Endothelial cell (in vitro differentiated cells): ENCODE results near the gene NFIX. TPM values are rescaled to one million over a fixed set of nuclear protein-coding genes. Genes with fewer than 3 reads are reported as not detected.
A peak's percentile ranks its signal among the peaks of the same experiment; 100 is the strongest.

Experiments
- DNase-seq: peaks from one replicate; pipeline ENCODE4 v3.0.0; 2021; ENCODE audit warnings: low spot score
- H3K27ac Mint-ChIP-seq: one replicate; pipeline ENCODE4 v1.8.0; 2021; ENCODE audit warnings: mixed read lengths, inconsistent platforms; ENCODE audit not compliant: unreplicated experiment
- H3K27me3 Mint-ChIP-seq: one replicate; pipeline ENCODE4 v1.8.0; 2021; ENCODE audit warnings: mild to moderate bottlenecking, moderate library complexity, mixed read lengths, inconsistent platforms; ENCODE audit not compliant: unreplicated experiment
- H3K36me3 Mint-ChIP-seq: one replicate; pipeline ENCODE4 v1.8.0; 2021; ENCODE audit warnings: mild to moderate bottlenecking, low read depth, mixed read lengths, inconsistent platforms; ENCODE audit not compliant: unreplicated experiment
- H3K4me1 Mint-ChIP-seq: one replicate; pipeline ENCODE4 v1.8.0; 2021; ENCODE audit warnings: mild to moderate bottlenecking, mixed read lengths, inconsistent platforms; ENCODE audit not compliant: unreplicated experiment
- H3K4me3 Mint-ChIP-seq: one replicate; pipeline ENCODE4 v1.8.0; 2021; ENCODE audit warnings: mild to moderate bottlenecking, mixed read lengths, inconsistent platforms; ENCODE audit not compliant: unreplicated experiment
- H3K9me3 Mint-ChIP-seq: one replicate; pipeline ENCODE4 v1.8.0; 2021; ENCODE audit warnings: mixed read lengths, inconsistent platforms; ENCODE audit not compliant: unreplicated experiment
- total RNA-seq: library from RNA; stranded (reverse); fragmentation: NEBNext Ultra II Directional; extraction: Animal tissue kit (Norgen Biotek cat#: 25700); gene quantifications from one replicate; pipeline ENCODE4 v1.2.1, GENCODE V29; 2021; ENCODE audit not compliant: unreplicated experiment
- TF ChIP-seq, protein P1 (sequence below): fragments of 200-600 bp; sonication (generic); IDR thresholded peaks from one replicate; pipeline ENCODE4 v1.5.0; 2021; ENCODE audit warnings: antibody characterized with exemption; ENCODE audit not compliant: unreplicated experiment

NFIX gene
- total RNA-seq, 1 donor from 2014 or later, result 9.9 TPM

DNA sequence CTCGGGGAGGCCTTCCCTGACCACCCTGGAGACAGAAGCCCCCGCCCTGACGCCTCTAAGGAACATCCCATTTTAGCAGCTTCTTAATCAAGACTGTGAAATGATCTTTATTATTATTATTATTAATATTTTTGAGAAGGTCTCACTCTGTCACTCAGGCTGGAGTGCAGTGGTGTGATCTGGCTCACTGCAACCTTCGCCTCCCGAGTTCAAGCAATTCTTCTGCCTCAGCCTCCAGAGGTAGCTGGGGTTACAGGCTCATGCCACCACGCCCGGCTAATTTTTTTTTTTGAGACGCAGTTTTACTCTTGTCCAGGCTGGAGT, 29.5 kb upstream of the NFIX start:
- no peak for DNase-seq
- H3K27me3 Mint-ChIP-seq, result peaks cover 5% of the 10 kb centered on the region
- no peaks in the 10 kb centered on the region for H3K9me3 Mint-ChIP-seq
- H3K36me3 Mint-ChIP-seq, result peaks cover 3% of the 10 kb centered on the region
- peak overlapping the region; percentile 62 for H3K4me3 Mint-ChIP-seq
- H3K4me1 Mint-ChIP-seq, result peaks cover 3% of the 10 kb centered on the region
- TF ChIP-seq, protein P1, sequence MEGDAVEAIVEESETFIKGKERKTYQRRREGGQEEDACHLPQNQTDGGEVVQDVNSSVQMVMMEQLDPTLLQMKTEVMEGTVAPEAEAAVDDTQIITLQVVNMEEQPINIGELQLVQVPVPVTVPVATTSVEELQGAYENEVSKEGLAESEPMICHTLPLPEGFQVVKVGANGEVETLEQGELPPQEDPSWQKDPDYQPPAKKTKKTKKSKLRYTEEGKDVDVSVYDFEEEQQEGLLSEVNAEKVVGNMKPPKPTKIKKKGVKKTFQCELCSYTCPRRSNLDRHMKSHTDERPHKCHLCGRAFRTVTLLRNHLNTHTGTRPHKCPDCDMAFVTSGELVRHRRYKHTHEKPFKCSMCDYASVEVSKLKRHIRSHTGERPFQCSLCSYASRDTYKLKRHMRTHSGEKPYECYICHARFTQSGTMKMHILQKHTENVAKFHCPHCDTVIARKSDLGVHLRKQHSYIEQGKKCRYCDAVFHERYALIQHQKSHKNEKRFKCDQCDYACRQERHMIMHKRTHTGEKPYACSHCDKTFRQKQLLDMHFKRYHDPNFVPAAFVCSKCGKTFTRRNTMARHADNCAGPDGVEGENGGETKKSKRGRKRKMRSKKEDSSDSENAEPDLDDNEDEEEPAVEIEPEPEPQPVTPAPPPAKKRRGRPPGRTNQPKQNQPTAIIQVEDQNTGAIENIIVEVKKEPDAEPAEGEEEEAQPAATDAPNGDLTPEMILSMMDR, result no peak
- H3K27ac Mint-ChIP-seq, result no peak overlapping the region

DNA sequence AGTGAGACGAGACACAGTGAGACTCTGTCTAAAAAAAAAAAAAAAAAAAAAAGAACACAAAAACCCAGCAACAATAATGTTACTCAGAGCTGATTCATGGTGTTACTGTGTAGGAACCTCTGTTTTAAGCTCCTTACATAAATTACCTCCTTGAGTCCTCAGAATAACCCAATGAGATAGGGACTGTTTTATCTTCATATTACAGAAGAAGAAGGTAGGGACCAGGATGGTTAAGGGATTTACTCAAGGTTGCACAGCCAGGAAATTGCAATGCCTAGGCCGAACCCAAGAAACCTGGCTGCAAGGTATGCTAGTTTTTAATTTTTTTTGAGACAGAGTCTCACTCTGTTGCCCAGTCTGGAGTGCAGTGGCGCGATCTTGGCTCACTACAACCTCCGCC, 27.4 kb upstream of the NFIX start:
- peaks cover 3% of the 10 kb centered on the region for H3K36me3 Mint-ChIP-seq
- no peak for DNase-seq

DNA sequence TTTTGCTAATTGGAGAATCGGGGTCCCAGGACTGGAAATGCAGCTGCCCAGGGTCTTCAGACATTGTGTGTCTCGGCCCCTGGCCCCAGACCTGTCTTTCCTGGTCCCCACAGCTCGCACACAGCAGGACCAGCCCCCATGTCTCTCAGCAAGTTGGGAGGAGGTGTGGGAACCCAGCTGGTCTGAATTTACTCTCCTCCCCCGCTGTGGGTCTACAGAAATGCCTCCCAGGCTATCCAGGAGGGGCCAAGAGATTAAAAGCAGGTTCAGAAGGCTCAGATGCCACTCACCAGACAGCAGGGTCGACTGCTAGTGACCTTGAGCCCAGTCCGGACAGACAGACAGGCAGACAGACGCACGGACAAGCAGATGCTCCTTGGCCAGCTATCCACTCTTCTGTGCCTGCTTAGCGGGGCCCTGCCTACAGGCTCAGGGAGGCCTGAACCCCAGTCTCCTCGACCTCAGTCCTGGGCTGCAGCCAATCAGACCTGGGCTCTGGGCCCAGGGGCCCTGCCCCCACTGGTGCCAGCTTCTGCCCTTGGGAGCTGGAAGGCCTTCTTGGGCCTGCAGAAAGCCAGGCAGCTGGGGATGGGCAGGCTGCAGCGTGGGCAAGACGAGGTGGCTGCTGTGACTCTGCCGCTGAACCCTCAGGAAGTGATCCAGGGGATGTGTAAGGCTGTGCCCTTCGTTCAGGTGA, 25.8 kb upstream of the NFIX start, which contains the start of gene DAND5:
DAND5 (plus strand) TSS at position 285 of the 697 bp plus-strand sequence; CDS start at position 370, 85 bp downstream.
- TF ChIP-seq, protein P1, result no peak
- Mint-ChIP-seq H3K36me3 (peaks cover 3% of the 10 kb centered on the region), H3K9me3 (no peaks in the 10 kb centered on the region), H3K4me3 (peak within 1 kb of the TSS; percentile 32), H3K27ac (no peak within 1 kb of the TSS), H3K27me3 (peaks cover 4% of the 10 kb centered on the region), H3K4me1 (peaks cover 3% of the 10 kb centered on the region)
- DNase-seq, result no peak

More for the DNA sequence above, 27.4 kb upstream of the NFIX start:
- no peaks in the 10 kb centered on the region for H3K9me3 Mint-ChIP-seq
- H3K4me1 Mint-ChIP-seq, result peaks cover 3% of the 10 kb centered on the region
- no peak overlapping the region for H3K4me3 Mint-ChIP-seq
- TF ChIP-seq, protein P1, result no peak
- no peak overlapping the region for H3K27ac Mint-ChIP-seq
- peaks cover 4% of the 10 kb centered on the region for H3K27me3 Mint-ChIP-seq

DNA sequence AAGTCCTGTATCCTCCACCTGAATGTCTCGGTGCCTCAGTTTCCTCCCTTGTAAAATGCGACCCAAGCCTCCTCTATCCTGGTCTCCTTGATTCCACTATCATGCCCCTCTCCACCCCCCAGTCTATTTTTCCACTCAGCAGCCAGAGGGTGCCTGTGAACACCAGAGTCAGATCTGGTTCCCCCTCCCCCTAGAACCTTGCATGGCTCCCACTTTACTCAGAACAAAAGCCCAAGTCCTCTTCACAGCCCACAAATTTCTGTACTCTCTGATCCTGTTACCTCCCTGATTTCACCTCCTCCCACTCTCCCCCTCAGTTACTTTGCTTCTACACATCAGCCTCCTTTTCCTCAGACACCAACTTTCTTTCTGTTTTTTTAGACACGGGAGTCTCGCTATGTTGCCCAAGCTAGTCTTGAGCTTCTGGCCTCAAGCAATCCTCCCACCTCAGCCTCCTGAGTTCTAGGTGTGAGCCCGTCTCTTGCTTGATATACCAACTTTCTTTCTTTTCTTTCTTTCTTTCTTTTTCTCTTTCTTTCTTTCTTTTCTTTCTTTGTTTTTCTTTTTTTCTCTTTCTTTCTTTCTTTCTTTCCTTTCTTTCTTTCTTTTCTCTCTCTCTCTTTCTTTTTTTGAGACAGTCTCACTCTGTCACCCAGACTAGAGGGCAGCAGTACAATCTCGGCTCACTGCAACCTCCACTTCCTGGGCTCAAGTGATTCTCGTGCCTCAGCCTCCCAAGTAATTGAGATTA, 25.0 kb upstream of the NFIX start:
- Mint-ChIP-seq H3K27ac (no peak overlapping the region), H3K36me3 (peaks cover 3% of the 10 kb centered on the region), H3K4me3 (peak overlapping the region; percentile 32), H3K9me3 (no peaks in the 10 kb centered on the region), H3K27me3 (peaks cover 2% of the 10 kb centered on the region), H3K4me1 (no peaks in the 10 kb centered on the region)
- no peak for DNase-seq
- TF ChIP-seq, protein P1, result no peak

DNA sequence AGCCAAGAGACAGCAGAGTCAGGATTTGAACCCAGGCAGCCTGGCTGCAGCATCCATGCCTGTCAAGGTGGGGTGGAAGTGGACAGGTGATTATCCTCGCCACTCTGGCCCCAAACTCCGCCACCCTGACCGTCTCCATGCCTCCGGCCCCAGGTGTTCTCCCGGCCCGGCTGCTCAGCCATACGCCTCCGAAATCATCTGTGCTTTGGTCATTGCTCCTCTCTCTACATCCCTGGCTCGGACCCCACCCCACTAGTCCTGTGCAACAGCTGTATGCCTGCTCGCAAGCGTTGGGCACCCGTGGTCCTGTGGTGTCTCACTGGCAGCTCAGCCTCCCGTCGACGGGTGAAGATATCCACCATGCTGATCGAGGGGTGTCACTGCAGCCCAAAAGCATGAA, 22.0 kb upstream of the NFIX start:
- peaks cover 4% of the 10 kb centered on the region for H3K4me1 Mint-ChIP-seq
- H3K4me3 Mint-ChIP-seq, result no peak overlapping the region
- TF ChIP-seq, protein P1, result no peak
- peaks cover 6% of the 10 kb centered on the region for H3K27me3 Mint-ChIP-seq
- no peak overlapping the region for H3K27ac Mint-ChIP-seq
- peaks cover 3% of the 10 kb centered on the region for H3K36me3 Mint-ChIP-seq
- H3K9me3 Mint-ChIP-seq, result no peaks in the 10 kb centered on the region
- DNase-seq, result no peak
